Superior temporal gyrus (tissue), 1 donor: ENCODE data around the gene MYCBPAP.

ENCODE experiments used
- DNase-seq: peaks from one replicate; pipeline ENCODE4 v3.0.0-alpha.2; 2016; ENCODE audit errors: extremely low spot score

Gene MYCBPAP

GRCh38 chr17:50571681-50572080, 63.4 kb downstream of the MYCBPAP start:
- no peak for DNase-seq

GRCh38 chr17:50572541-50572940, 64.3 kb downstream of the MYCBPAP start:
- DNase-seq, result no peak

- DNase-seq, result no peak
Measured at GRCh38 chr17:50573866-50574611, 65.8 kb downstream of the MYCBPAP start.

GRCh38 chr17:50575581-50576210, 67.5 kb downstream of the MYCBPAP start:
- DNase-seq, result no peak

- no peak for DNase-seq
Measured at GRCh38 chr17:50576864-50577263, 68.6 kb downstream of the MYCBPAP start.

- DNase-seq, result no peak
Measured at GRCh38 chr17:50577451-50577954, 69.3 kb downstream of the MYCBPAP start.

- no peak for DNase-seq
Measured at GRCh38 chr17:50578173-50578572, 69.9 kb downstream of the MYCBPAP start.

GRCh38 chr17:50579399-50579798, 71.2 kb downstream of the MYCBPAP start:
- no peak for DNase-seq

GRCh38 chr17:50580646-50581045, 72.4 kb downstream of the MYCBPAP start:
- DNase-seq, result no peak
